ENCODE results near the gene HK2.
"Not testable (repeated sequence)": the region's sequence is repeated elsewhere in the genome, so short reads cannot be mapped to it uniquely, and the experiment has no call there.

HK2 gene

DNA sequence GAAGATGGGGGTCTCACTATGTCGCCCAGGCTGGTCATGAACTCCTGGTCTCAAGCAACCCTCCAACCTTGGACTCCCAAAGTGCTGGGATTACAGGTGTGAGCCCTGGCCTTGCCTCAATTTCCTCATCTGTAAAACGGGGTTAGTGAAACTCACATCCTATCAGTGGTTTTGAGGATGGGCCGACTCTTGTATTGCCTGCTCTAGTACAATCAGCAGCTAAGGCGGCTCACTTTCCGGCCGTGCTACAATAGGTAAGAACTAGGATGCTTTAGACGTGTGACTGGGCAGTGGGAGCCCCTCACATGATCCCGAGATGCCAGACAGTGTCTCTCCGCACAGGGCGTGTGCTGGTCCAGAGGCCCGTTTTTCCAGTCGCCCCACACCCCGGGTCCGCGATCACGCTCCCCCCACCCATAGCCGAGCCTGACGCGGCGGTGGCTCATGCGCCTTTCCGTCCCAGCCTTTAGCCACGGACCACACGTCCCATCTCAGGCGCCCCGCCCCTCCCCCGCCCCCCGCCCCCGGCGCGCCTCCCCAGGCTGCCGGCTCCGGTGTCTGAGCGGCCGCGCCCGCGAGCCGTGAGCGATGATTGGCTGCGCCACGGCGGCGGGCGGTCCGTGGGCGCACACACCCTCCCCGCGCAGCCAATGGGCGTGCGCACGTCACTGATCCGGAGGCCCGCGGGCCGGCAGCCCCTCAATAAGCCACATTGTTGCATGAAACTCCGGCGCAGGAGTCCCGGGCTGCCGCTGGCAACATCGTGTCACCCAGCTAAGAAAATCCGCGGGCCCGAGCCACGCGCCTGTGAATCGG, at the start of gene HK2:
Gene HK2 (plus strand): TSS at position 710 of the 816 bp plus-strand sequence. CDS start 454 bp downstream, outside the sequence.
- DNase-seq (ENCODE audit: low read depth), result no peak

DNA sequence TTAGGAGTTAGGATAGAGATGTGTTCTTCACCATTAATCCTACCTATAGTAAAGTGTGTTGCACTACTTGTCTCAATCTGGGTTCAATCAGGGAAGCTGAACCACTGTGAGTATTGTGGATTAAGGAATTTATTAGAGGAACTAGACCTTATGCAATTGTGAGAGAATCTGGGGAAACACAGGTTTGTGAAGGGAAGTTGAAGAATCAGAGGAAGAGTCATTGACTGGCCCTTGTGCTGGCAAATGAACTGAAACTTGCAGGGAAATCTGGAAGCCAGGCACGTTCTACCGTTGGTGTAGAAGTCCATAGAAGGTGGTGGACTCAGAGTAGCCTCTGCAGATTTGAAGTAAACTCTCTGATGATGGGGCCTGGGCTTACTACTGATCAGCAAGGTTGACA, 44.7 kb upstream of the HK2 start:
- DNase-seq (ENCODE audit: low read depth), result no peak

DNA sequence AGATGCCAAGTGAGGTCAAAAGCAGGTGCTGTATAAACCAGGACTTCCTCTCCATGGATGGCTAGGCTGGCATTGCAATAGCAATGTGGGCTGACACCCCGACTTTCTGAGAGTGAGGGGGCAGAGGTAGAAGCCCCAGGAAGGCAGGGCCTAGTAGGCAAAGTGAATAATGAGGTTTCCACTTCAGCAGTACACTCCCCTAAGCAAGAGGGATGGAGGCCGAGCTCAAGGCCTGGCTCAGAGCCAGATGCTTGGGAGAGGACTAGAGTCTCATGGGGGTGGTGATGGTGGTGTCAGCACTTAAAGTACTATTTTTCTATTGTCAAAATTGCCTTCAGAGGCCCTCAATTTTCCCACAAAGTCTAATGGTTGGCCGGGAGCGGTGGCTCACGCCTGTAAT, 41.6 kb upstream of the HK2 start:
- no peak for DNase-seq (ENCODE audit: low read depth)

DNA sequence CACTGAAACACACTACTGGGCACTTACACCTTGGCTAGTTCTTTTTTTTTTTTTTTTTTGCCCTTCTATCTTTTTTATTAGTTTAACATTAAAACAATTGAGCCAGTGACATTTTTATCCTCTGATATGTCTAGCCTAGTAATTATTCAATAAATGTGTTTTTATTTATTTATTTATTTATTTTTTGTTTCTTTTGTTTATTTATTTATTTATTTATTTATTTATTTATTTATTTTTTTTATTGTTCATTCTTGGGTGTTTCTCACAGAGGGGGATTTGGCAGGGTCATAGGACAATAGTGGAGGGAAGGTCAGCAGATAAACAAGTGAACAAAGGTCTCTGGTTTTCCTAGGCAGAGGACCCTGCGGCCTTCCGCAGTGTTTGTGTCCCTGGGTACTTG, 39.0 kb upstream of the HK2 start:
- DNase-seq (ENCODE audit: low read depth), result not testable (repeated sequence)

DNA sequence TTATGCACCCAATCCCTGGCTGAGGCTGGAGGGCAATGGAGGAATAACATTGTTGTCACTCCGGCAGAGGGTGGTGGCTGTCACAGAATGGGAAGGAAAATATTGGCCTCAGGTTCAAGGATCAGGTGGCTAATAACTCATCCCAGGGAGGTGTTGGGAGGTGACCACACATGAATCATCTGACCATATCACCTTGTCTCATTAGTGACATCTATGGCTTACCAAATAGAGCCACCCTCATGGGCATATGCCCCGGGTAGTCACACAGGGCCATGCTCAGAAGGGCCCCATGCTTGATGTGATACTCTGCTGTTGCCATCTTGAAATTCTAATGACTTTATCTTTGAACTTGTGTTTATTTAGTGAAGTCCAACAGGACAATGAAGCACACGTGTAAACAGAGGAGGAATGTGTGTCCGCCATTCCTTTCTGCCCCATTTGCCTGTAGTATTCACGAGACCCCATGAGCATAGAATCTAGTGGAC, 27.5 kb upstream of the HK2 start:
- DNase-seq (ENCODE audit: low read depth), result no peak

DNA sequence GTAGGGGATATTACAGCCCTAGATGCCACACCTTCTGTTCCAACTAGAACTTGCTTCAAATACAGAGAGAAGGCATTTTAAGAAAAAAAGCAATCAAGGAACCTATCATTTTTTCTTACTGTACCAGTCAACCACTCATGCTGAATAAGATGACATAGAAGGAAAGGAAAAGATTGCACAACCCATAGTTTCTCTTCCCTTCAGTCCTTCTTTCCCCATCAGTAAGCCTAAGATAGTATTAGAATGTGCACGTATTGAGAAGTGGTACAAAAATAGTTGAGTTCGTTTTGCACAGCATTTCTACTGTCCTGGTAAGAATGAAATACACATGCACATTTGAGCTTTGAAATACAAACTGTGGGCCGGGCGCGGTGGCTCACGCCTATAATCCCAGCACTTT, 27.0 kb upstream of the HK2 start:
- DNase-seq (ENCODE audit: low read depth), result no peak

DNA sequence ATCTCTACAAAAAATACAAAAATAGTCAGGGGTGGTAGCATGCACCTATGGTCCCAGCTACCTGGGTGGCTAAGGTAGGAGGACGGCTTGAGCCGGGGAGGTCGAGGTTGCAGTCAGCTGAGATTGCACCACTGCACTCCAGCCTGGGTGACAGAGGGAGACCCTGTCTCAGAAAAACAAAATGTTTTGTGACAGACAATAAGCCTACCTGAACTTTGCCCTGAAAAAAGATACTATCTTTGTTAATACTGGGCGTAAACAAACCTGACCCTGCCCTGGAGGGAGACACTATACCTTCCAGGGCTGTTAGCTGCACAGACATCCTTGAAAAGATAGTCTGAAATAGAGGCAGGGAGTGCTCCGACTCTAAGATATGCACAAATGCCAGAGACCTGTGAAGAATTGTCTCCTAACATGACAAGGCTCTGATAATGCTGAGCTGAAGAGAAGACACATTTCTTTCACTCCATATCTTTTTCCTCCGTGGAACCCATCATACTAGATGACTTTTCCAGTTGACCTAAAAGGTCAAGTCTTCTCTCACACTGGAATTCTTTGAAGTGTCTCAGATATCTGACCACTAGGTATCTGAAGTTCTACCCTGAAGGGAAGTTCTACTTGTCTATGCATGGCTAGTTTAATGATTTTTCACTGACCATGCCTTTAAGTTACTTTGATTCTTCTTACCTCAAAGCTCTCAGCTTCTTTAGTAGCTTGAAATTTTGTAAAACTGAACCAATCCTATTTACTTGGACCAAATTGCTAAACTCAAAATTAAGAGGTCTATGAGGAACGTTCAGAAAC, 20.9 kb upstream of the HK2 start:
- DNase-seq (ENCODE audit: low read depth), result no peak

DNA sequence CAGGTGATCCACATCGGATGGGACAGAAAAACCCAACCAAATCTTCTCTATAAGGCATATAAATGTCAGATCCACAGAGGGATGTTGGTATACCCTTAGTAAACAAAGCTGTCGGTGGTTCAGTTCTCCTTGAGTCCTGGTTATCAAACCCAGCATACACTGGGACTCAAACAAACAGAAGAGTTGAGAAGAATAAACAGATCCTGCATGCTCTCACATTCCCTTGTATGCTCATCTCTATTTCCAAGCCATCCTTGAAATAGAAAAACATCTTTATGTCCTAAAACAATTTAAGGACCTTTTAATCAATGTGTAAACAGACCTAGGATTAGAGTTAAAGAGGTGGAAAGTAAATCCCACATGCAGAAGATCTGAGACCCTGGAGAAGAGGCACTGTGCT, 19.8 kb upstream of the HK2 start:
- DNase-seq (ENCODE audit: low read depth), result no peak

DNA sequence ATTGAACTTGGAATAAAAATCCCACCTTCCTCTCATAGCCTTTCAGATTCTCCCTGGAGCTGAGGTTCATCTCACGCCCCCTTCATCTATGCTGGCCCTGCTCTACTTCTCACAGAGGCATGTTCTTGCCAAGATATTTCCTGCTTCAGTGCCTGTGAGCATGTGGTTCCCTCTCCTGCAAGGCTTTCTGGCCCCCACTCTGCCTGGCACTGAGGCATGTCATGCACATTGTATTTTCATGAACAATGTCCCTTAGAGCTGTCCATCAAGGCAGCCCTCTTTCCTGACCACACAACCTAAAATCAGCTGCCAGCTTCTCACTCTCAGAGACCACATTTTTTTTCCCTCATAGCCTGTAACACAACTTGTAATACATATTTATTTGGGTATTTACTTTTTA, 18.0 kb upstream of the HK2 start:
- no peak for DNase-seq (ENCODE audit: low read depth)

DNA sequence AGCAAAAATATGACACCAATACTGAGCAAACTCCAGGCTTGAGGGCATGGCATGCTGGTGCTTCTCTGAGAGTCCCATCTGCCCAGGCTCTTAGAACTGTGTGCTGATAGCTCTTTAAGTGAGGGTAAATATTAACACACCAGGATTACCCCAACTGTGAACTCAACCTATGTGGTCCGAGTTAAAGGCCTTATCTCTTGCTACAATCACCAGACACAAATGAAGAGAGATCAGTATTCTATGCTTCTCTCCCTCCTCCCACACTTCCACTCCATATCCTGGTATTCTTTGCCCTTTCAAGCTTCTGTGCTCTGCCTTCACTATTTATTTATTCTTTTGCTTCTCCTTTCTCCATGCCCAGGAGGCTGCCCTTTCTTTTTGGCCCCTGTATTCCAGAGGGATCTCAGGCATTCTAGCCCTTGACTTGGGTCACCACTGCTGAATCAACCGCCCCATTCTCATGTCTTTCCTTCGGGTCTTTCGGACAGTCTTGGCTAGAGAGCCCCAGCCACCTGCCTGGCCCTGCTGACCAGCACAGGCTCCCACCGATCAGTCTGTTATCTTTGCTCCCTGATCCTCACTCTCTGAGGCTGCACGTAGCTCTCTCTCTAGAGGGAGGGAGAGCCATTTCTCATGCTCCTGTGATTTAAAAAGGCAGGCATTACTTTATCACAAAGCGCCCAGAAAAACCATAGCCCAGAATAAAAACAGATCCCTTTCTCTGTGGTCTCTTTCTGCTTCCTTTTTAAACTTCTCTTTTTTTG, 17.2 kb upstream of the HK2 start:
- DNase-seq (ENCODE audit: low read depth), result no peak

DNA sequence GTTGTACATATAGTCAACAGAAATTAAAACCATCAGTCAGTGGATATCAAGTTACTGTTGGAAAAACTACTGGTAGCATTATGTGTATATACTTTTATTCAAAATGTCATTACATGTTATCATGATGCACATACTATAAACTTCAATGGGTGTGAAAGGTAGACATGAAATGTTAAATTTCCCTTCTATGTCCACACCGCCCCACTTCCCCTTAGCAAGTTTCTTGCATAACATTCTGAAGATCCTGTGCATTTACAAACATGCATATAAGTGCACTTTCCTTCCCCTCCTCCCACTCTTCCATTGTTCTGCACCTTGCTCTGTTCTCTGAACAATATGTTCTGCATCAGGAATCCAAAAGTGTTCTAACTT, 16.6 kb upstream of the HK2 start:
- no peak for DNase-seq (ENCODE audit: low read depth)

DNA sequence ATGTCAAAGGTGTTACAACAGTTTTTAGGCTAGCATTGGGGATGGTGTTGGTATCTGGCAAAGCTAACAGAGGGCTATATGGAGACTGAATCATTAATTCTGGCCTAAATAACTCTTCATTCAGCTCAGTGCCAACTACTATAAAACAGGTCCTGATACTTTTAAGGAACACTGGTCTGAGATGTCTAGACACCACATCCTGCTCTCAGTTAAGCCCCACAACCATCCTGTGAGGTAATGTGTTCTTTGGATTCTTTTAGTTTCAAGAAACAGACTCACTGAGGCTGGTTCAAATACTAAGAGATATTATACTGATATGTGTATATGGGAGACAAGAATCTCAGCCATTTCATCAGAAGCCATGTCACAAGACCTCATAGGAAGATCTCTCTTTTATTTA, 14.2 kb upstream of the HK2 start:
- DNase-seq (ENCODE audit: low read depth), result no peak

DNA sequence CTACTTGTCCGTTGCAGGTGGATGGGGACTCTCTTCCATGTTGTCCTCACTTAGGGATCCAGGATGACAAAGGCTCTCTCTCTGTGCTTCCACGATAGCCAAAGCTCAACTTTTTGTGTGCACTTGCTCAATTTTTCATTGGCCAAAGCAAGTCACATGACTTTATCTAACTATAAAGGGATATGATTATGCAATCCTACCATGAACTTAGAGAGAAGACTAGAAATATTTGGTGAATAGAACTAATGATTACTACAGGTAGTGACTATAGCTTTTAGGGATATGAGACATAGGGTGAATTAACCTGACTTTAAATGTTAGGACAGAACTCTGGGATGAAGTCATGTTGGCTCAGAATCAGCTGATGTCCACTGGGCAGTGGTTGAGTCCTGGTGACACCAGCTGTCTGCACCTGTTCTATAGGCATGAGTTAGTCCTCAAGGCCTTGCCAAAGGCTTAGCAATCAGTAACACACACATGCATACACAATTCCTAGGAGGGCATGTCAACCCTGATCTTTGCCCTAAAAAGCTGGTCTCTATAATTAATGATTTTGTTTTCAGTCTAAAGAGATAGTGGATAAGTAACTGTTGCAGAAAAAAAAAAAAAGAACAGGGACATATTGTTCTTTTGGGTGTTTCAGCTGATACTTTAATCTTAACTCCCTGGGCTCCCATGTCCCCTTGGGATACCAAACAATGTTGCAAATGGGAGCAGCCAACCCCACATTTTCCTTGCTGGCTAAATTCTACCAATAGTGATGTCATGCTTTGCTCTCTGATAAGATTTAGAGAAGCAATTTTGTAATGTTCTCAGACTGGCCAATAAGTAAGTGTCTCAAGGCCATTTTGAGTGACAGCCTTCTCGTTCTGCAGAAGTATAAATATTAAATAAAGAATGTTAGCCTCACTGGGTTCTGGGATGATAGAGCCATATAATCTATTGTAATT, 12.5 kb upstream of the HK2 start:
- DNase-seq (ENCODE audit: low read depth), result no peak

DNA sequence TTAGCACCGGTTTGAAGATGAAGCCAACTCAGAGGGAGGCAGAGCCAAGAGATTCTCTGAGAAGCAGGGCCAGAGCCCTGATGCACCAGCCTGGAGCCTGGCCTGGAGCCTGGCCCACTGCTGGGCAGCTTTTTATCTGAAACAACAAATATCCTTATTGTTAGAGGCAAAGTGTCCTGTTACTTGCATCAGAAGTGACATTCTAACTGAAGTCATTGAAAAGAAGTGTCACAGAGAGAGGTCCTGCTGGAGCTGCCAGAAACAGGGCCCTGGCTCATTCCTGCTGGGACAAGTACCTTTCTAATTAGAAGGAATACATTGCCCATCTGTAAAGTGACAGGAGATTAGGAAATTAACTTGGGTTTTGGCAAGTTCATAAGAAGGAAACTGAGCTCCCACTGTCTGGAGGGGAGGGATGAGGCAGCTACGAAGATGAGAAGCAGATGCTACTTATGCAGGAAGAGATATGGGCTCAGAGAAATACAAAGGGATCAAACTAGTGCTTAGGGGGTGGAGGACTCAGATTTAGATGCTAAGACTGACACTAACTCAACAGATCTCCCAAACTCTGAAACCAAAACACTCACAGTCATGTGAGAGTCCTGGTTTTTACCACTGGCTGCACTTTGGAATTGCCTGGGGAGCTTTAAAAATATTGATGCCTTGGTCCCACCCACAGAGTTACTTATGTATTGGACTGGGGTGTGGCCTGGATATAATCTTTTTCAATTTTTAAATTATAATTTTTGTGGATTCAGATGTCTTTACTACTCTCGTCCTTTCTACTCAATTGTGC, 11.0 kb upstream of the HK2 start:
- no peak for DNase-seq (ENCODE audit: low read depth)

DNA sequence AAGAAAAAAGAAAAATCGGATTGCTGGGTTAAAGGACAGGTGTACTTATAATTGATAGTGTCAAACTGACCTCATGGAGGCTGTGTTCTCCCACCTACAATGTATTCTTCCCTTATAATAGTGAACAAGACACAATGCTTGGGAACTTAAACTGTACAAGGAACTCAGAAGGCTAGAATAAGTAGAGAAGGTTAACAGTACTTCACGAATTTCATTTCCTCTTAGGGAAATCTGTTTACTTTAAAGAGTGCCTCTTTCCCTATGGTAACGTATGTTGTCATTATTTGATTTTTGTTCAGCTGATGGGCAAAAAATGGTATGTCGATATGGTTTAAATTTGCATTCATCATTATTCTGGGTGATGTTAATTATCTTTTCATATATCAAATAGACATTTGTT, 9.2 kb upstream of the HK2 start:
- DNase-seq (ENCODE audit: low read depth), result no peak

DNA sequence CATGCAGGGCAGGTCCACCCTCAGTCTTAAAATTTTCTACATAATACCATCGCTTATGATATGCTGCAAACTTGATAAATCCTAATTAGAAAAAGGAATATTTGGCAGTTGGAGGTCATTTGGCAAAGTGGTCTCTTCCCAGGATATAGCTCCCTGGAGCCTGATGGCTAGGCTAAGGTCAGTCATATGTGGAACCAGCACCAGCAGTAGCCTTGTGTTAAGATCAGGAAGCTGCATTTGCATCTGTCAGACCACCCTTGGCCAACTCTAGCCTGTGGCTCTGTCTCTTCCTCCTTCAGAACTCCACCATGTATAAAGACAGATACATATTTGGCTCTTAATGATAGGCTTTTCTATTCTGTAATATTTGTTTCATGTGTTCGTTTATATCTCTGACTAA, 5.4 kb upstream of the HK2 start:
- DNase-seq (ENCODE audit: low read depth), result no peak

DNA sequence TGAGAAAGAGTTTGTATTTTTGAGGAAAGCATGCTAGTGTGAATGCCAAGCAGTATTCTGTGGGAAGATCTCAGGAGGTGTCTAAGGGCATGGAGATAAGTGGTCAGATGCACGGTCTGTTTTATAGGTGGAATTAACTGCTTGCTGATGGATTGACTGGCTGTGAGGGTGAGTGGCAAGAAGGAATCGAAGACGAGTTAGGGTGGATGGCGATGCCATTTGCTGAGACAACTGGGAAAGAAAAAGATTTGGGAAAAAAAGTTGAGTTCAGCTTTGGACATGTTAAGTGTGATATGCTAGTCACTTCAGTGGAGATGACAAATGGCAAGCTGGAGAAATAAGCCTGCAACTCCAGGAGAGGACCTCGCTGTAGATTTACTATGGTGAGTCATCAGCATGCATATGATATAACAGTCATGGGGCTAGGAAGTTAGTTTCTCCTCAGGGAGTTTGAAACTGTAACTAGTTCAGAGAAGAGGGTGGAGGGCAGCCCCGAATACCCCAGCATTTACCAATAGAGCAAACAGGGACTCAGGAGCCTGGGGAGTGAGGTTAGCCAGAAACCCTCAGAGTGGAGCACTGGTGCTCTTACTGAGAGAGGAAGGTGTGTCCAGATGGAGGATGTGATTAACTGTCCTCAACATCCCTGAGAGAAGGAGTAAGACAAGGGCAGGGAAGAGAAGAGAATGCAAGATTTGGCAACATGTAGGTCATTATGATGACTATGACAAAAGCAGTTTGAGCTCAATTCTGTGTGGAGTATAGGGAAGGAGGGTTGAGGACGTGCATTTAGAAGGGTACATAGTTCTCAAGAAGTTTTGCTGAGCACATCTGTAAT, 2.0 kb upstream of the HK2 start:
- no peak for DNase-seq (ENCODE audit: low read depth)

DNA sequence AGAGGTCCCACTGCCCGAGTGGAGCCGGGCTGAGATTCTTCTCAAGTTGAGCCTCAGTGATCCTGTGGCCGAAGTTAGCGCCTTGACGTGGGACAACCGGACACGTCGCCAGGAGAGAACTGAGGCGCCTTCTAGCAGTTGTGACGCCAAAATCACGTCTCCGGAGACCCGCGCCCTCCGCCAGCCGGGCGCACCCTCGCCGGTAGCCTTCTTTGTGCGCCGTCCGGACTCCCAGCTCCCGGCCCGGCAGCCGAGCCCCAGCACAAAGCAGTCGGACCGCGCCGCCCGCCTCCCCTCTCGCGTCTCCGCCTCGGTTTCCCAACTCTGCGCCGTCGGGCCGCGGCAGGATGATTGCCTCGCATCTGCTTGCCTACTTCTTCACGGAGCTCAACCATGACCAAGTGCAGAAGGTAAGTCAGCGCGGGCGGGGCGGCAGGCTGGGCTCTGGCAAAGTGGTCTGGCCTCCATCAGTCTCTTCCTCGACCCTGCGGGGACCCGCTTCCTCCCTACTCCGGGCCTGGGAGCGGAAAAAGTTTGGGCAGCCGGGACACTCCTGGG, 386 bp downstream of the HK2 start:
- DNase-seq (ENCODE audit: low read depth), result not testable (repeated sequence)

Data from non-pigmented ciliary epithelial cell (primary cell).